Osteoblast (primary cell): ENCODE data around the gene ALOX5. TPM values are rescaled to one million over a fixed set of nuclear protein-coding genes. Genes with fewer than 3 reads are reported as not detected.
"Not testable (repeated sequence)": the region's sequence is repeated elsewhere in the genome, so short reads cannot be mapped to it uniquely, and the experiment has no call there.

Experiments
- DNase-seq: peaks from one replicate; pipeline ENCODE4 v3.0.0; 2011; ENCODE audit warnings: low spot score, mixed read lengths; ENCODE audit not compliant: insufficient read length; ENCODE audit errors: missing footprints
- H2AFZ ChIP-seq: 2 replicates; pipeline ENCODE4 v1.6.0; 2011; ENCODE audit warnings: mild to moderate bottlenecking, low read length
- H3K27ac ChIP-seq: 2 replicates; pipeline ENCODE4 v1.5.1; 2011; ENCODE audit warnings: mild to moderate bottlenecking, low read depth, low read length, moderate library complexity
- H3K27me3 ChIP-seq: 2 replicates; pipeline ENCODE4 v1.6.0; 2012; ENCODE audit warnings: mild to moderate bottlenecking, control low read depth, inconsistent platforms, low read length, moderate library complexity; ENCODE audit not compliant: insufficient read depth
- H3K36me3 ChIP-seq: 2 replicates; pipeline ENCODE4 v1.5.1; 2011; ENCODE audit warnings: mild to moderate bottlenecking, low read length, control low read depth, moderate library complexity; ENCODE audit not compliant: insufficient read depth
- H3K4me1 ChIP-seq: 2 replicates; pipeline ENCODE4 v1.5.1; 2011; ENCODE audit warnings: mild to moderate bottlenecking, low read length, control low read depth, moderate library complexity; ENCODE audit not compliant: insufficient read depth
- H3K4me2 ChIP-seq: 2 replicates; pipeline ENCODE4 v1.6.0; 2011; ENCODE audit warnings: mild to moderate bottlenecking, low read length; ENCODE audit not compliant: insufficient read depth
- H3K4me3 ChIP-seq: fragments of 200-600 bp; sonication (generic); 3 replicates; pipeline ENCODE4 v1.5.1; 2012; ENCODE audit warnings: mild to moderate bottlenecking, low read length, inconsistent platforms; ENCODE audit not compliant: insufficient read depth
- H3K79me2 ChIP-seq: 2 replicates; pipeline ENCODE4 v1.6.0; 2012; ENCODE audit warnings: mild to moderate bottlenecking, low read length, control low read depth, inconsistent platforms; ENCODE audit not compliant: insufficient read depth
- H3K9me3 ChIP-seq: 2 replicates; pipeline ENCODE4 v1.5.1; 2011; ENCODE audit warnings: low read depth, low read length, control low read depth
- H4K20me1 ChIP-seq: 2 replicates; pipeline ENCODE4 v1.6.0; 2012; ENCODE audit warnings: mild to moderate bottlenecking, low read length, control low read depth; ENCODE audit not compliant: insufficient read depth
- CTCF ChIP-seq: IDR thresholded peaks from 2 replicates; pipeline ENCODE4 v1.5.1; 2011; ENCODE audit warnings: mild to moderate bottlenecking, low read depth, low read length, moderate library complexity; ENCODE audit errors: extremely low read depth
- total RNA-seq: library from RNA; depleted of rRNA; stranded (reverse); fragments of >200 nt; gene quantifications from 2 replicates; pipeline ENCODE4 v1.2.3, GENCODE V29; 2012

The ALOX5 gene
- total RNA-seq, 1 donor: not detected

- Histone ChIP-seq H3K9me3 (no peaks in the 10 kb centered on the region), H3K4me2 (no peak overlapping the region), H3K36me3 (no peaks in the 10 kb centered on the region), H2AFZ (no peak overlapping the region), H3K79me2 (no peaks in the 10 kb centered on the region), H3K4me1 (no peaks in the 10 kb centered on the region), H3K27ac (no peak overlapping the region), H3K4me3 (no peak overlapping the region), H4K20me1 (no peaks in the 10 kb centered on the region), H3K27me3 (peaks cover 5% of the 10 kb centered on the region)
- DNase-seq: no peak
- no peak for TF ChIP-seq CTCF
These were observed 36.4 kb downstream of the ALOX5 start for GRCh38 chr10:45410489-45410806.

DNA sequence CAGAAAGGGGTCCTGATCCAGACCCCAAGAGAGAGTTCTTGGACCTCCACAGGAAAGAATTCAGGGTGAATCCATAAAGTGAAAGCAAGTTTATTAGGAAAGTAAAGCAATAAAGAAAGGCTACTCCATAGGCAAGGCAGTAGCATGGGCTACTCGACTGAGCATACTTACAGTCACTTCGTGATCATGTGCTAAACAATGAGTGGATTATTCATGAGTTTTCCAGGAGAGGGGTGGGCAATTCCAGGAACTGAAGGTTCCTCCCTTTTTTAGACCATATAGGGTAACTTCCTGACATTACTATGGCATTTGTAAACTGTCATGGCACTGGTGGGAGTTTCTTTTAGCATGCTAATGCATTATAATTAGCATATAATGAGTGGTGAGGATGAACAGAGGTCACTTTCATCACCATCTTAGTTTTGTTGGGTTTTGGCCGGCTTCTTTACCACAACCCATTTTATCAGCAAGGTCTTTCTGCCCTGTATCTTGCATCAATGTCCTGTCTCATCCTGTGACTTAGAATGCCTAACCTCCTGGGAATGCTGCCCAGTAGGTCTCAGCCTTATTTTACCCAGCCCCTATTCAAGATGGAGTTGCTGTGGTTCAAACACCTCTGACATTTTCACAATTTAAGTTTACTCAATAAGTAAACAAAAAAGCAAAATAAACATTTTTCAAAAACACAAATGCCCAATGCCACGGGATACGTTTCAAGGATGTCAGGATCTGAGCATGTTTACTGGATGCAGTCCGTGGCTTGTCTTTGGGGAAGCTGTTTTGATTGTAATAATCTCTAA is 37.0 kb downstream of the ALOX5 start:
- H3K27me3 ChIP-seq: peaks cover under 1% of the 10 kb centered on the region
- no peak overlapping the region for H3K4me2 ChIP-seq
- H3K79me2 ChIP-seq: no peaks in the 10 kb centered on the region
- H4K20me1 ChIP-seq: no peaks in the 10 kb centered on the region
- no peak for DNase-seq
- no peaks in the 10 kb centered on the region for H3K4me1 ChIP-seq
- H3K9me3 ChIP-seq: no peaks in the 10 kb centered on the region
- no peak overlapping the region for H2AFZ ChIP-seq
- H3K36me3 ChIP-seq: no peaks in the 10 kb centered on the region
- no peak overlapping the region for H3K4me3 ChIP-seq
- TF ChIP-seq CTCF: no peak
- no peak overlapping the region for H3K27ac ChIP-seq

- Histone ChIP-seq H3K27ac (no peak overlapping the region), H3K4me1 (no peaks in the 10 kb centered on the region), H3K36me3 (no peaks in the 10 kb centered on the region), H3K4me3 (no peak overlapping the region), H3K79me2 (no peaks in the 10 kb centered on the region), H3K27me3 (no peaks in the 10 kb centered on the region), H4K20me1 (no peaks in the 10 kb centered on the region), H3K4me2 (no peak overlapping the region), H3K9me3 (no peaks in the 10 kb centered on the region), H2AFZ (no peak overlapping the region)
- no peak for TF ChIP-seq CTCF
- DNase-seq: no peak
These were observed 37.6 kb downstream of the ALOX5 start for GRCh38 chr10:45411607-45411940.

DNA sequence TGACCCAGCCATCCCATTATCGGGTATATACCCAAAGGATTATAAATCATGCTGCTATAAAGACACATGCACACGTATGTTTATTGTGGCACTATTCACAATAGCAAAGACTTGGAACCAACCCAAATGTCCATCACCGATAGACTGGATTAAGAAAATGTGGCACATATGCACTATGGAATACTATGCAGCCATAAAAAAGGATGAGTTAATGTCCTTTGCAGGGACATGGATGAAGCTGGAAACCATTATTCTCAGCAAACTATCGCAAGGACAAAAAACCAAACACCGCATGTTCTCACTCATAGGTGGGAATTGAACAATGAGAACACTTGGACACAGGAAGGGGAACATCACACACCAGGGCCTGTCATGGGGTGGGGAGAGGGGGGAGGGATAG is 41.0 kb downstream of the ALOX5 start:
- not testable (repeated sequence) for H3K27me3 ChIP-seq, H2AFZ ChIP-seq, DNase-seq, H4K20me1 ChIP-seq, H3K79me2 ChIP-seq, H3K9me3 ChIP-seq, H3K4me2 ChIP-seq, H3K4me3 ChIP-seq, H3K4me1 ChIP-seq, H3K27ac ChIP-seq, H3K36me3 ChIP-seq
